HG02938 (cell line): ENCODE results near the gene SERPINI1.

Experiments
- ATAC-seq: cut with Tn5 transposase; IDR thresholded peaks from one replicate; pipeline ENCODE4 v1.9.1; 2021; ENCODE audit warnings: mild to moderate bottlenecking, moderate library complexity; ENCODE audit not compliant: unreplicated experiment

Gene SERPINI1

DNA sequence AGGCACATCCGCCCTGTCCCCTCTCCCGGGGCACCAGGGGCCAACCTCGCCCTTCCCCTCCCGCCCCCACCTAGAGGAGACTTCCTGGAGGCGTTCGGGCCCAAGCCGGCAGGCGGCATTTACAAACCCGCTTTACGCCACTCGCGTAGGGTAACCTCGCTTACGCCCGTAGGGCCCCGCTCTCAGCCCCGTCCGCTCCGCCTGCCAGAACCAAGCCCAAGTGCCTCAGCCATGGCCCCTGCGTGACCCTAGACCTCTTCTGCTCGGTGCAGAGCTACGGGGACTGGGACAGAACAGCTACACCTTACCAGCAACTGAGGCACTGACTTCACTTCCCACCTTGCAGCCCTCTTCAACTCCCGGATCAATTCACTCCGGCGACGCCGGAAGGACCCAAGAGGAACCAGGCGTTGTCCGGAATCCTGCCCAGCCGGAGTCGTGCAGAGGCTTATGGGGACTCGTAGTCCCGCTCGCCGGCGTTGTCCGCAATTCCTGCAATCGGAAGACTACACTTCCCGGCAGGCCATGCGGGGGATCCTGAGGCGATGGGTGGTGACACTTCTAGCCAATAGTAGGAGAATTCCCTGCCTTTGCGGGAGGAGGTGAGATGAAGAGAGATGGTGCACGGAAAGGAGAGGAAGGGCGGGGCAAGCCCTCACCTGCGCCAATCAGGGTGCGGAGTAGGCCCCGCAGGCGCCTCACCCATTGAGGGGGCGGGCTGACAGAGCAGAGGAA, 856 bp upstream of the SERPINI1 start, which contains the start of gene PDCD10:
PDCD10 (minus strand) TSS at position 395 of the 735 bp plus-strand sequence. CDS start 14,735 bp downstream, outside the sequence.
- peak; percentile 93 for ATAC-seq

DNA sequence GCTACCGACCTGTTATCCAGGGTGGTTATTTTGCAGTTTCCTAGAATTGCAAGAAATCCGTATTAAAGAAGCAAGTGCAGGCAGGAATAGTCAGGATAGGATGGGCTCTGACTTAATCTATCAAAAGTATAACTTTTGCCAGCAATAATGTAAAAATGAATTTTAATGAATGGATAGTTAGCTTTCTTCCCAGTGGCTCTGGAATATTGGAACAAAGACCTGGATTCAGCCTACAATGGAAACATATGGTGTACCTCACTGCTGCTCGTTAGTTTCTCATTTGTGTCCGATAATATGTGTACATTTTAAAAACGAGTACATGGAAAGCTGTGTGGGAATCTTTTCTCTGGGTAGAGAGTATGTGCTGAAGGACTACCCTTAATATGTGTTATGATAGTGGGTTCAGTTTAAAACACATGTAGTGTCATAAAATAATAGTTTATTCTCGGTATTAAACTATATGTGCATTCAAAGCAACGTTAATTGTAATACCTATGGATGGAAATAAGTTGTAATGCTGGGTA, 805 bp downstream of the SERPINI1 start:
- ATAC-seq = no peak

DNA sequence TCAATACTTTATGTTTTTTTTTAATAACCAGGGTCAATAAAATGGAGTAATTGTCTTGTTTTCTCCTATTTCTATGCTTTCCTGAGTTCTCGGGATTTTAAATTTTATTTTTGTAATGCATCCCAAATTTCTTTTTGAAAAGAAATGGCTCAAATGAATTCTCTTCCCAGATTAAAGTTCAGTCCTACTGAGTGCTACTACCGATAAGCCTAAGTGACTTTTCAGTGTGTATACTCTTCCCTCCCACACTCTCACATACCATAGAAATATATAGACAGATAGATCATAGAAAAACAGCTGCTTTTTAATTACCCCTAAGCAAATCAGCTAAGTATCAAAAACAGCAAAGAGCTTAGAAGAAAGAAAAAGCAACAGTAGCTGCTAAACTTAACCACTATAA, 1.5 kb downstream of the SERPINI1 start:
- no peak for ATAC-seq

DNA sequence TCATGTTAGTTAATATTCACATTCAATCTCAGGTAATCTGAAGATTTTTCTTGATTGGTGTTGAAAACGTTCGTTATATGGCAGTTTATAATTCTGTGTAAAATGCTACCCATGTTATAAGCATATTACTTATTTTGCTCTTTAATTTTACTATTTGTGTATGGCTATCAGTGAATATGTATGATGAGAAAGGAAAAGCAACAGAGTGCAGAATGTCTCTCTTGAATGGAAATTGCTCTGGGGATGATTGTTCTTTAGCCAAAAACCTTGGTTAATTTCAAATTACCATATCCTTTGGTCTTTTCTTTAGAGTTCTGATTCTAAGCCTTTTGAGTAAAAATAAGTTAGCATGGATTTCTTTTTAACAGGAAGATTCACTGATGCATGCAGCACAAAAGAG, 2.5 kb downstream of the SERPINI1 start:
- no peak for ATAC-seq

DNA sequence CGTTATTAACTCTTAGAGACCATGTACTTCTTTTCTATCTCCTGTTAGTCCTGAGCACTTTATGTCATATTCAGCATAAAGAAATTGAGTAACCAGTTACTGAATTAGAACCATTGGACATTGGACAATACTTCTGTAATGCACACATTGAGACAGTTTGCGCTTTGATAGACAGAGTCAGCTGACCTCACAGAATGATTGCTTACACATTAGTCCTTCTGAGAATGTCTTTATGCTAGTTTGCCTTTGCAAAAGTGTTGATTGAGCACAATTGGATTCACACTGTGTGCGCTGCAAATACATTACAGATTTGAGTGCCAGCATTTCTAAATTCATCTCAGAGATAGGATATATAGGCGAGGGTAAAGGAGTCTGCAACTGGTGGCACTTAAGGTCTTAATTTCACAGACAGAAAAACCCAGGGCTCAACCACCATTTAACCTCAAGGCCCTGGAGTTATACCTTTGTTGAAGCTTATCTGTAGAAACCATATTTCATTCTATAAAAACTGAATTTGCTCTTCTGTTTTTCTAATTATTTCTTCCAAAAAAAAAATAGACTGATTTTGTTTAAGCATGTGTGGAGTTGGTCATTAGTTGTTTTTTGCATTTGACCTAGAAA, 3.8 kb downstream of the SERPINI1 start:
- ATAC-seq = no peak

DNA sequence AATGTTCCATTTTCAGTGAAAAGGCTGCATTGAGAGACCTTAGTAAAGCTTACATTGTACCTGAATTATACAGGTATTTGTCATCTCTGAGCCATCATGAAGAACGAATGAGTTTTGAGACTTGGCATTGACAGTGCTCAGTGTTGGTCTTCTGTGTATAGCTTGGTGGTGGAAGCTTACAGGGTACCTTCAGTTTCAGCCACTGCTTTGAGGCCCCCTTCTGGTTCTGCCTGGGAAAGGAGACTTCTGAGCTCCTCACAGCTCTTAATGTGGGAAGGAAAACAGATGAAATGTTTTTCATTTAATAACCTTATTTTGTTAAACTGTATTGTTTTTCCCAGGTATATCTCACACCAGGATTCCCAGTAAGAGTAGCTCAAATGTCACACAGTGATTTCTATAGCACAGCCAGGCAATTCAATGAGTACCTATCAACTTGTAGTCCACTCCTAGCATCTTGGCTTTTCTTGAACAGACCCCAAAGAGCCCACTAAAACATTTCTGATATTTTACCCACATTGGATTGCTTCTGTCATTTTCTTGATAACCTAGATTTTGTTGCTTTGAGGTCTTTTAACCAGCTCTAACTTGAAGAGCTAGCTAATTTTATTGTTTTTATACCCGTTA, 5.6 kb downstream of the SERPINI1 start:
- peak; percentile 94 for ATAC-seq

DNA sequence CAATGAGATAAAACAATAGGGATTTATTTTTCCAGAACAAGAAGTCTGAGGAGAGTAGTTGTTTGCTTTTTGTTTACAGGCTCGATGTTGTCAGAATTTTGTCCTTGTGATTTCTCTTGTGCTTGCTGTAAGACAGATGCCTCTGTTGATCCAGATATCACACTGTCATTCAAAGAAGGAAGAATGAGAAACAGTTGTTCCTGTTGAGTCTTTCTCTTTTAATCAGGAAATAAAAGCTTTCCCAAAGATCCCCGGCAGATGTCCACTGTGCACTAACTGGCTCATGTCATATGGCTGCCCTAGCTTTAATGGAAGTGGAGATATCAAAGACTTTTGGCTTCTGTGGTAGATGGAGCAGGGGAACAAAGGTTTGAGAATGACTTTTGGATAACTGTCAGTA, 6.8 kb downstream of the SERPINI1 start:
- ATAC-seq = no peak

DNA sequence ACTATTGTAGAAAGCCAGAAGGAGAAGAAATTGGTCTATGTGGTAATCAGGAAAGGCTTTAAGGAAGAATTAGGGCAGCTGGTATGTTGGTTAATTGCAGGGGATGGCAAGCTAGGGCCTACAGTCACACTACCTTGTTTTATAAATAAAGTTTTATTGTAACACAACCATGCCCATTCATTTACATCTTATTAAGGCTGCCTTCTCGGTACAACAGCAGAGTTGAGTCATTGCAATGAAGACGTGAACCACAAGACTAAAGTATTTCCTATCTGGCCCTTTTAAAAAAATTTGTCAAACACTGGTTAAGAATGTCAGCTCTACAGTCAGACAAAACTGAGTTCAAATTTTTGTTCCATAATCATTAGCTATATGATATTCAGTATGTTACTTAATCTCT, 8.3 kb downstream of the SERPINI1 start:
- no peak for ATAC-seq

DNA sequence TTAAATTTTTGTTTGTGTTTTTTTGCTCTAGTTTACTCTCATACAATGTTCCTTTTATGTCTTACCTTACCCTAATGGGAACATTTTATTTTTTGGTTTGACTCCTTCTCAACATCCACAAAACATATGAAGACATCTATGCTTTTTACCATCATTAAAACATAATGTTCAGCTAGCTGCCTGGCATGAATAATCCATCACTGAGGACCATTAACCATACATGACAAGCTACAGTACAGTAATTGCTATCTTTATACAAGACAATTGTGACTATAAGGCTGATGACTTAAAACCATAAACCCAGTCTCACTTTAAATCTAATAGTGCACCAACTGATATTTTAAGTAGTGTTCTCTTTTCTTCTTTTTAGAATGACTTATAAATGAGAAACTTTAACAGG, 13.7 kb downstream of the SERPINI1 start:
- ATAC-seq = no peak

DNA sequence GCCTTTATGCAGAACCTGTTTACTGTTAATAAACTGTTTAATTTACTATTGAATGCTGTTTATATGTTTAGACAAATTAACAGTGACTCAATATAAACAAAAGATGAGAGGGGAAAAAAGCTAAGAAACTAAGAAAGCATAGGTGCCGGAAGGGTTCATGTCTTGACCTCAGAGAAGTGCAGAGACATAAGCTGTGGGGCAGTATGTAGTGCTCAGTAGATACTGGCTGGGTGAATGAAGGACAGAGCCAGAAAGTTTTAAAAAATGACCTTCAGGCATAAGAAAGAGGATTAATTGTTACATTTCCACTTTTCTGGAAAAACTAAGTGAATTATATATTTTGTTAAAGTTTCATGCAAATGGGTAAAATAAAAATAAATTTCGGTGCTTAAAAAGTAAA, 14.2 kb downstream of the SERPINI1 start:
- ATAC-seq = no peak

DNA sequence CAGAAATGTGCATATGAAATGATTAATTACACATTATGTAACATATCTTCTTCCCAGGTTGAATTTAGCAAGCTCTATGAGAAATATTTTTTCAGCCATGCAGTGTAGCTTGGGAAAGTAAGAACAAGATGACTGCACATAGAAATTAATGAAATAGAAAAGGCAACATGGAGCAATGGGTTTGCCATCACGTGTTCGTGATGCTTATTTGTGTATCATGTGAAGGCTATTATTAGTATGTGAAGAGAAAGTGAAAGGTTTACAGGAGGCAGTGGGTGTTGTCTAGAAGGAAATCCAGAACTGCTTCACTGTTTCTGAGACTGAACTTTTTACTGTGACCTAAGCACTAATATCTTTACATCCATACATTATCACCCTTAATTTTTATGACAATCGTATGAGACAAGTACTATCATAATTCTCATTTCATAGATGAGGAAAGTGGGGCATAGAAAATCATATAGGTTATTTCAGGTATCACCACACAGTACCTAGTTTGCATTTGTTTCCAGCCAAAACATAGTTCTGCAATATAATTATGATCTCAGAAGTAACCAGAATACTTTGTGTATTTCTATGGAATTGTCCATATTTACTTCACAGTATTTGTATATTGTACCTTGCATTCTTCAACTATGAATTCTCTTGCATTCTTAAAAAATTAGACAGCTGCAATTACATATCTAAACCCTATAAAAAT, 14.9 kb downstream of the SERPINI1 start:
- peak; percentile 100 for ATAC-seq

DNA sequence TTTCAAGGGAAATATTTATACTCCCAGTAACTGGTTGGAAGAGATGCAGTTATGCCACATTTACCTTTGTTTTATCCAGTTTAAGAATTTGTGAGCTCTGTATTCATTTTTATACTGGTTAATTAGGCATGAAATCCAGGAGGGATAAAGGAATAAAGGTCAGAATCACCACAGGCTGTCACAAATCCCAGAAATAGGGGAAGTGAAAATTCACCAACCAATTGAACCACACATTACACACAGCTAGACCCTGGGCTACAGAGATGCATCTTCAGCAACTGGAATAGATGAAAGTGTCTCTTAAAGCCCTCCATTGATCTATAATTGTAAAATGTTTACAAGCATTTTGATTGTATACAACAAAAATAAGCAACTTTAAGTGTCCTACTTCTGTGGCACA, 18.5 kb downstream of the SERPINI1 start:
- ATAC-seq = no peak

DNA sequence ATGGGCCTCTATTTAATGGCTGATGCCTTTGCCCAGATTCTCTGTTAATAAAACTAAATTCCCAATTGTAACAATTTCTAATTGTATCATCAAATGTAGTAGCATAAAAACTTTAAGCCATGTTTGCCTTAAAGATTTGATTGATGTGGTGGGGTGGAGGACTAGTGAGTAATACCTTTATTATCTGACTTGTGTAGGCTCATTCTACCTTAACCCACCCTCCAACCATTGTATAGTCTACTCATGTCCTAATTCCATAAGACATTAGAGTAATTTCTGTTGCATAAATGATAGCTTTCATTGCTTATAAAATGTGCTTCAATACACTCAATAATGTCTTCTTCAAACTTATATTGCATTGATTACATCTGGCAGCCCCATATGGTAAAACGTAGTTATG, 25.8 kb downstream of the SERPINI1 start:
- no peak for ATAC-seq

DNA sequence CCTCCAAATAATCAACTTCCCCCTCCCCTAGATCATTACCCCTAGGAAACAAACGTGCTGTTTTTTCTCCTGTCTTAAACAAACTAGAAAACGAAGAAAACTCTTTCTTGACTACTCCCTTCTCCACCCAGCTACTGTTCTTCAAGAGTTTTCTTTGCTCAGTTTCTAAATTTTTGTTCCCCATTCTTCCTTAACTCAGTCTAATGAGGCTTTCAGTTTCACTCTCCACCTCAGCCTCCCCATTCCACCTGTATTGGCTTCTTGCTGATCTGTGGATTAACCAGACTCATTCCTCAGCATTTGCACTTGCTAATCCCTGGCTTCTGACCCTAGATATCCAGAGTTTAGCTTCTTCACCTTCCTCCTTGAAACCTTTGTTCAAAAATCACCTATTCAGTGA, 26.8 kb downstream of the SERPINI1 start:
- no peak for ATAC-seq

DNA sequence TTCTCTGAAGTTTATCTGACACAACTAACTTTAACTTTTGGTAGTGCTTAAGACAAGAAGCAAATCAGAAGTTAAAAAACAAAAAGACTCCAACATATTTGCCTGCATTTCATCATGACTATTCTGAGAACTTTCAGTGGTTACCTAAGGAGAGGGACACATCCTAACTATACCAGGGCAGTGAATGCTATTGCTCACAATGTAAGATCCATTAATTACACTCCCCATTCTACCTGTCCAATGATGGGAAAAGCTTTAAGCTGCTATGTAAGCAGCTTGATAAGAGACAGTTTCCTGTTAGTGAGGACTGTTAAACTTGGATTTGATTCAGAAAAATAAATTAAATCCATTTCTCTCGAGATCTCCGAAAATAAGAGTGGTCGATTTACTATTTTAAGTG, 37.5 kb downstream of the SERPINI1 start:
- ATAC-seq = peak; percentile 20

DNA sequence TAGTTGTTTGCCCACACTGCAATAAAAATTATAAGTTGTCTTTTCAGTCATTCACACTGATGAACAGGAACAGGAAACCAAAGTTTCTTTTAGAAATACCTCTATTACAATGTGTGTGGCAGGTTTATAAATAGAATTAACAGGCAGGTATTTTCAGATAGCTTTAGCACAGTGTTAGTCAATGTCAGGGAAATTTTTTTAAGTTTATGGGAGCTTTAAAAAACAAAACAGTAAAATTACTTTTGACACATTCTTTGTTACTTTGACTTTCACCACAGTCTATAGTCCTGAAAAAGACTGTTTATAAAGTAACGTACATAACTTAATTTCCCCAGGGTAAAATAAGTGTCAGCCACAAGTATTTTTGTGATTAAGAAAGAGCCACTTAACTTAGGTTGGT, 38.1 kb downstream of the SERPINI1 start:
- peak; percentile 83 for ATAC-seq

DNA sequence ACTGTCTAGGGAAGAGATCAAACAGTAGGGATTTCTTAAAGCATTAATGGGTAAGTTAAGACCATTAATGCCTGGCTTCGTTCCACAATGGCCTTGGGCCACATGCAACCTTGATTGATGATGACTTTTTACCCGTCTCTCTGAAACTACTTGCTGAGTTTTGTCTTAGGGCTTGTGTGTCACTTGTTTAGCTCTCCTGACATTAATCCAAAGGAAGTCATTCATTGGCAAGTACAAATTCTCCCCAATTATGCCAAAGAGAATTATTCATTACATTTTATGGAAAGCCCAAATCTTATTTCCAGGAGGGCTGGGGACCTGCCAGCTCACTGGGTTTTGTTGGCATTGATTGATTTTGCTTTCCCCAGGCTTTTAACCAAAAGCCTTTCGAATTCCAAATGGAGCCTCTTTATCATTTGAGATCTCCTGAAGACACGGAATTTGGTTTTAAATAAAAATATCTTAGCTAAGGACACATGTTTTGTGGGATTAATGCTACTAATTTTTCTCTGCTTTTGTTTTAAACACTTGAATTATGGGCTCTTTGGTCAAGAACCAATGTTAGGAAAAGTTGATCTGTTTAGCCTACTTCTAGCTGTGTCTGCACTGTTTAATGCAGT, 40.7 kb downstream of the SERPINI1 start:
- no peak for ATAC-seq

DNA sequence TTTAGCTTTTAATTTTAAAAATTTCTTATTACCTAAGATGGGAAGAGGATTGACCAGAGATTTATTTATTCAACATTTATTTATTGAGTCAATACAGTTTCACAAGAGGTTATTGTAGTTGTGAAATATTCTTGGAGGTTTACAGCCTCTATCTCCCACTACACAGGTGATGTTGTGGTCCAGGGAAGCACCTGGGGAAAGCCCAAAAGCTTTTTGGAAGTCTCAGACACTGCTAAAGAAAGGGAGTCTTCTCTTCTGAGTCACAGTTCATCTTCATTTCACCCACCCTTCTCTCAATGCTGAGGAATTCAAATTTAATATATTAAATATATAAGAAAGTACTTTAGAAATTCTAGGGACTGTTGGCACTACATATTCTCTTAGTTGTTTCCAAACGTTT, 41.8 kb downstream of the SERPINI1 start:
- peak; percentile 50 for ATAC-seq

DNA sequence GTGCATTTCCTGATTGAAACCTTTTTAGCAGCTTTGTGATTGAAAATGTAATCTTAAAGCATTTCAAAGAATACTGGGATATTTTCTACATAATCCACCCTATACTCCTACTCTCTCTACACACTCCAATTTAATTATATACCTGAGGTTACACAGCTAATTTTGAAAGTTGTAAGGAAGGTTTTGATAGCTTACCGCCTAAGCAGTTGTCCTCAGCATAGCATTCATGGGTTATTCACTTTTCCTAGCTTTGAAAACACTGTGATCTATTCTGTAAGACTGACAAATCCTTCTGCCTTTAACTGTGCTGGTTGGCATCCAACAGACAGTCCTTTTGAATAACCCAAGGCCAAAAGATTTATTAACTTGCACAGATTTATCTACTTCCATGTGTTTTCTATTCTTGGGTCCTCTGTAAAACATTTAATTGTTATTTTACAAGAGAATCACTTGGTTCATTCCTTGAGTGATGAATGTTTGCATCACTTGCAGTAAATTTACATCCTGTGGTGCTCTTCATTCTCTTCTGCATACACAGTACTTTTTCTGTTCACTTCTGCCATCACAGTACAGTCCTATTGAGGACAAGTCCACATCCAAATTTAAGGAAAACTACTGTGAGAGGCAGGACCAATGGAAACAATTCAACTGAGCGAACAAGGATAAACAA, 44.8 kb downstream of the SERPINI1 start:
- ATAC-seq = no peak

DNA sequence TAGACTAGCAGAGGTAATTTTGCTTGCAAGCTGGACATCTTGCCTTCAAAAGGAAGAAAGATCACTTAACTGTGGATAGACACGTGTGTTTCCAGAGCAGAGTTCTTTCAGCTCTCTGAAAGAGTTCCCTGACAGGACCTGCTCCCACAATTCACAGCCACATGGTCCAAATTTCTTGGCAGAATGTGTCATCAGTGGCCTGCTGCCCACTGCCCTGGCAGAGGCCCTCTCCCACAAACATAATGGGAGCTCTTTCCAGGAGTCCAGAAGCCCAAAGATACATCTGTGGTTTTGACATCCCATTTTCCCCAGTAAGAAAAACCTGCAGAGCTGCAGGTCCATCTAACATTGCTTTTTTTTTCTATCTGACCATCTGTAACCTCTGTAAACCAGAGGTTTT, 48.3 kb downstream of the SERPINI1 start:
- no peak for ATAC-seq
